ENCODE measurements around the gene MAT2B.

Gene MAT2B

DNA sequence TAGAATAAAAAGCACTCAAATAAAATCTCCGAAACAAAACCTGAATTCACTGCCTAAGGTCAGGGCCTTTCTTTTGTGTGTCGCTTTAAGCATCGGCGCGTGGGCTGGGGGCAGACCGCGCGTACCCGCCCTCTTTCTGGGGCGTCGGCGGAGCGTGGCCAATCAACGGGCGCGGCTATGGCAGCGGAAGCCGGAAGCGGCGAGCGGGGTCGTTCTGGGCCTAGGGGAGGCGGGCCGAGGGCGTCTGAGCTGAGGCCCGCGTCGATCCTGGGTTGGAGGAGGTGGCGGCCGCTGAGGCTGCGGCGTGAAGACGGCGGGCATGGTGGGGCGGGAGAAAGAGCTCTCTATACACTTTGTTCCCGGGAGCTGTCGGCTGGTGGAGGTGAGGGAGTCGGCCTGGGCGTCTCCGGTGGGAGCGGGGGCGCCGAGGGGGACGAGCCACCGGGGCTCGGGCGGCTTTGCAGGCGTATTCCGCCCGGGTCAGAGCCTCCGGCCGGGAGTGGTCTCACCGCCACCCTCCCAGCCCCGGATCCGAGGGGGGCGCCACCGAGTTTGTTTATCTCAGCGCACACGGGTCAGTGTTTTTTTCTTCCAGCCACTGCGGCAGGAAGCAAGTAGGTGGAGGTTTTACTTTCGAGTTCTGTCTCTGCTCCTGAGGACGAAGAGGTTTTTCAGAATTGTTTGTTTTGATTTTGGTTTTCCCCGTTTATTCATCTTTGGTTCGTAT, at the start of gene MAT2B:
Gene MAT2B (plus strand): TSS at position 252 of the 727 bp plus-strand sequence. CDS start 68 bp downstream, at position 320.
- peak; percentile 94 to 96 for DNase-seq

DNA sequence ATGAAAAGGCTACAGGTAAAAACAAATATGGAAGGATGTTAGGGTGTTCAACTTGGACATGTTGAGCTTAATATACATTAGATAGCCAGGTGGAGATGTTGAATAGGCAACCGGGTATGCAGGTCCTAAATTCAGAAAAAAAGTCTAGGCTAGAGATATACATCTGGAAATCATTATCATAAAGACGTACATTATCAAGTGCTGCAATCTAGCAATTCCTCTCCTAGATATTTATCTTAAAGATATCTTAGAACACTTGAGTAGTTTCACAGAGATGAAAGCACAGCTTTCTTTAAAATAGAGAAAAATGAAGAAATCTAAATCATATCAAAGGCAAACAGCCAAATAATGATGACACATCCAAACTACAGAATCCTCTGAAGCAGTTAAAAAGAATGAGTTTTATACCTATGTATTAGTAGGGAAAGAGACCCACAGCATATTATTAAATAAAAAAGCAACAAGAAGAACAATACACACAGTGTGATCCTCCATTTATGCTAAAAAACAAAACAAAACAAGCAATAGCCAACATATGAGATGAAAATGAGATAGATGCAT, 49.3 kb upstream of the MAT2B start:
- DNase-seq: no peak

DNA sequence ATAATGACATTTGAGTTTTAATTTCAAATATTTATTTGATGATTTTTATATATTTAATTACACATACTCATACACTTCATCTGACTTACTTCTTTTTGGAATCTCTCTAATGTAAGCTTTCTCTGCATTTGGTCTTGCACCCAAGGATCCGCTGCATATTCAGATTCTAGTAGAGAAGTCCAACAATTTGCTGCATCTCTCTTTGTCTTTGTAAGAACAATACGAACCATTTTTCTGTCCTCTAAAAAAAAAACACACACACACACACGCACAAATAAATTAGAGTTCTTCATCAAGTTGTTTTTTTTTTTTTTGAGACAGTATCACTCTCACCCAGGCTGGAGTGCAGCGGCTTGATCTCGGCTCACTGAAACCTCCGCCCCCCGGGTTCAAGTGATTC, 48.6 kb upstream of the MAT2B start:
- DNase-seq: no peak

DNA sequence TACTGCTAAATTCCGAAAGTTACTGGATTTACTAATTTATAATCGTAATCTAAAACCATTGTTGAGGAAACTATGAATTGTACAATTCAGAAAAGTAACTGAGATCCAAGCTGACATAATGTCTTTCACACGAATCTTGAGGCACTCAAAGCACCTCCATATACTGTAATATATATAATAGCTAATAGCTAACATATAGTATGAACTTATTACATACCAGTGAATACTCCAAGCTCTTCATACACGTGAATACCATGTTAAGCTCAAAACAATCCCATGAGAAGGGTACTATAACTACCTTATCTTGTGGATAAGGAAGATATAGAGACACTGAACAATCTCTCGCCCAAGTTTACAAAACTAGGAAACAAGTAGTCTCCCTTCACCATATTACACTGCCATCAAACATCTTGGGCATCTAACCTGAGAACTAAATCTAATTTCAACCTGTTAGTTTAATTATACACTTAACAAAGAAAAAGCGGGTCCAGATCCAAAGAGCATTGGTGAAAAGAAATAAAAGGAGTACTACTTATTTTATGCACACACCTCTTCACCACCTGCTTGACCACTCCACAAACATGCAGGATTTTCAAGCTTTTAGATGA, 46.5 kb upstream of the MAT2B start:
- no peak for DNase-seq

DNA sequence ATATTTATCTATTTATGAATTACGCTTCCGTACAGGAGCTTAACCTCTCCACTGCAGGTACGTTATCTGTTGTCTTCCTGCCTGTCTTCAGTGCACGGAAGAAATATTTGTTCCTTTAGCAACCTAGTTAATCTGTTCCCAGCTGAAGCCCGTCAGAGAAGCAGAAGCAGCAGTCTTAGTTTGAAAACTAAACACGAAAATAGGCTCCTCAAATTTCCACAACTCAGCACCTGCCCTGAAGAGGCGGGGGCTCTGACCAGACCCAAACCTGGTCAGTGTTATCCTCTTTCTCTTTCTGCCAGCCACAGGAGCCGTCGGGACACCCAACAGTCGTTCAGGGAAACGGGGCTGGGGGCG, 46.0 kb upstream of the MAT2B start:
- no peak for DNase-seq

DNA sequence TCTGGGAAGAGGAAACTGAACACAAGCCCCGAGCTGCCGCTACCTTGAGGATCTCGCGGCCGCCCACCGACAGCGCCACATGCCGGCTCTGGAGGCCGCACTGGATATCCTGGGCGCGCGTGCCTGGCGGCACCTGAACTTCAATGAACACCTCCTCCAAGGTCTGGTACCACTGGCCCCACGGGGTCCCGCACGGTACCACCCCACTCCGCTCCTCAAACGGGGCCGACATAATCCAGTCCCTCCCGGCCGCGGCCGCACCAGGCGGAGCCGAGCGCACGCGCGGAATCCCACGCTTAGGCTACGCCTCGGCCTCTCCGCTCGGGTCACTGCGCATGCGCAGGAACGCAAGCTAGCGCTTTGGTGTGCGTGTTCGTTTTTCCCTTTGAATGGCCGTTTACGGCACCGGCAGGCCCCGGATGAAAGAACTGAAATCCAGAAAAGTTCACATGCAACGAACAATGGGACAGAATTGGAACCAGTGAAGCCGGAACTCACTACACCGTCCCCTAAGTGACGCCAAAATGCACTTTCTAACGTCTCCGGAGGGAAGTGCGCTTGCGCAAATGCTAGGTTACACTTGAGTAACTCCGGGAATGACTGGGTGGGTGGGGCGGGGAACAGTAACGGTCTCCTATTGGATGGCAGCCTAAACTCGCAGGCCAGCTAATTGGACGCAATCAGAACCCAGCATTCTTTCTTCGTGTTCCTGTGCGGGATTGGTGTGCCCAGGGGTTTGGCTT, 45.4 kb upstream of the MAT2B start, which contains the start of gene NUDCD2:
Gene NUDCD2 (minus strand): TSS at position 284 of the 743 bp plus-strand sequence. CDS start 52 bp downstream, at position 232.
- DNase-seq: peak; percentile 95 to 97

DNA sequence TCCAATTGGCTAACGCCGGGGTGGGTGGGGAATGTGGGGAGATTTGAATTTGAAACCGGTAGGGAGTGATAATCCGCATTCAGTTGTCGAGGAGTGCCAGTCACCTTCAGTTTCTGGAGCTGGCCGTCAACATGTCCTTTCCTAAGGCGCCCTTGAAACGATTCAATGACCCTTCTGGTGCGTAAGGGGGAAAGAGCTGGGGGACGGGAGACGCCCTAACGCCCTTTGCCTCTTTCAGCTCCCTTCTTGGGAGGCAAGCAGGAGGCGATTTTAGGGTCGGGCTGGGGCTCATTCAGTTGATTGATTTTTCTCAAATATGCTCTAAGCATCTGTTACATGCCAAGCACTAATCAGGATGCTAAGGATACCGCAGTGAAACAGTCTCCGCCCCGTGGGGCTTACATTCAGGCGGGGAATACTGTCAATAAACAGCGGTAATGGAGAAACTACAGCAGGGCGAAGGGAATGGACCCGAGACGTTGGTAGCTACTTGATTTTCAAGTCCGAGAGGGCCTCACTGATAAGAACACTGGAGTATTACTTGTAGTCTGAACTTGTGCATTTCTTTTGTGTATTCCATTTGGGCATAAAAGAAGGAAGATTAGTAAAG, 44.8 kb upstream of the MAT2B start, which contains the start of gene HMMR:
Gene HMMR (plus strand): TSS at position 71 of the 610 bp plus-strand sequence. CDS start 61 bp downstream, at position 132.
- no peak for DNase-seq

DNA sequence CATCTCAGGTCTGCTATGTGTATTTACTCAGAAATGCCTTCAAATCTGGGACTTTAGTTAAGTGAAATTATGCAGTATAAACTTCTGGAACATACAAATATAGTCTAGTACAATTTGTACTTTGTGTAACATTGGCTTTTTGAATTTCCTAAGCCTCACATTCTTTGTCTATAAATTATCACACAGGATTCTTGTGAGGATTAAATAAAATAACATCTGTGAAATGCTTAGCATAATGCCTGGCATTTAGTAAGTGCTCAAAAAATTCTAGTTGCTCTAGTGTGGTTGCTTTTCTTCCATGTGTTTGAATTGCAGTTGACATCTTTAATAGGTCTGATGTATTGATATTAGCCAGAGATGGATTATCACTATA, 42.4 kb upstream of the MAT2B start:
- no peak for DNase-seq

DNA sequence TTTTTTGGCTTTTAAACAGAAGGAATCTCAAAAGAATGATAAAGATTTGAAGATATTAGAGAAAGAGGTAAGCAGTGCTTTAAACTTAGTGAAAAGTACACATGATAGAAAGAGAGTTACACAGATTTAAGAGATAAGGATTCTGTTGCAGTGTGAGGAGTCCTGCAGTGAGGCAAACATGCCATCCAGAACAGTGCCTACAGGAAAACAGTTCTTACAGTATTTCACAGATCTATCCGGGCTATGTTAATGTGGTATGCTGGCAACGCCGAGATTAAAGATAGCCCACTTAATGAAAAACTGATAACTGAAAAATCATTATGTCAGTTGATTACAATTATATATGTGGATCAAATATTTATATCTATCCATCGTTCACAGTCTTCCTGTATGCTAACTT, 37.7 kb upstream of the MAT2B start:
- DNase-seq: no peak

DNA sequence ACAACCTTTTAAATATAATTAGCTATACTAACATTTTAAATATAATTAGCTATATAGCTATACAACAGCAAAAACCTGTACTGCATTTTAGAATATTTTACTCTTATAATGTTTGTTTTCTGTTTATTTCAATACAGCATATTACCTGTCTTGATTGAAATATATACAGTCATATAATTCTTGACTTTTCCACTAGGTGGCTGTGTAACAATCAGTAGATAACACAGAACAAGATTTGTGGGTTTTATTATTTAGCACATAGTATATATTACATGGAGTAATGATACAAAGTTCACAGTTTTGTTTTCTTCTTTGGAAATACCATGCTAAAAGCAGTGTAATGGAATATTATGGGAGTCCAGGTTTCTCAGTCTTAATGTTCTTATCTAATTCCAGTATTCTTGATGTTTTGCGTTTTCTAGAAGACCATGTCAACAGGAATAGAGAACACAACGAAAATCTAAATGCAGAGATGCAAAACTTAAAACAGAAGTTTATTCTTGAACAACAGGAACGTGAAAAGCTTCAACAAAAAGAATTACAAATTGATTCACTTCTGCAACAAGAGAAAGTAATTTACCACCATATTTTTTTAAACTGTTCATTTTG, 31.7 kb upstream of the MAT2B start:
- DNase-seq: no peak

DNA sequence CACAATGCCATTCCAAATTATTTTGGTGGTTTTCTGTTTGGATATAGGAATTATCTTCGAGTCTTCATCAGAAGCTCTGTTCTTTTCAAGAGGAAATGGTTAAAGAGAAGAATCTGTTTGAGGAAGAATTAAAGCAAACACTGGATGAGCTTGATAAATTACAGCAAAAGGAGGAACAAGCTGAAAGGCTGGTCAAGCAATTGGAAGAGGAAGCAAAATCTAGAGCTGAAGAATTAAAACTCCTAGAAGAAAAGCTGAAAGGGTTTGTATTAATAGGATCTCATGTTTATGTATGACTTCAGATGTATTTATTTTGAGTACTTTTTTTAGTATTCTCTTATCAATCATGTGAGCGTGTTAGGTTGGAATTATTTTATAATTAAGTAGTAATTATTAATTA, 30.0 kb upstream of the MAT2B start:
- no peak for DNase-seq

DNA sequence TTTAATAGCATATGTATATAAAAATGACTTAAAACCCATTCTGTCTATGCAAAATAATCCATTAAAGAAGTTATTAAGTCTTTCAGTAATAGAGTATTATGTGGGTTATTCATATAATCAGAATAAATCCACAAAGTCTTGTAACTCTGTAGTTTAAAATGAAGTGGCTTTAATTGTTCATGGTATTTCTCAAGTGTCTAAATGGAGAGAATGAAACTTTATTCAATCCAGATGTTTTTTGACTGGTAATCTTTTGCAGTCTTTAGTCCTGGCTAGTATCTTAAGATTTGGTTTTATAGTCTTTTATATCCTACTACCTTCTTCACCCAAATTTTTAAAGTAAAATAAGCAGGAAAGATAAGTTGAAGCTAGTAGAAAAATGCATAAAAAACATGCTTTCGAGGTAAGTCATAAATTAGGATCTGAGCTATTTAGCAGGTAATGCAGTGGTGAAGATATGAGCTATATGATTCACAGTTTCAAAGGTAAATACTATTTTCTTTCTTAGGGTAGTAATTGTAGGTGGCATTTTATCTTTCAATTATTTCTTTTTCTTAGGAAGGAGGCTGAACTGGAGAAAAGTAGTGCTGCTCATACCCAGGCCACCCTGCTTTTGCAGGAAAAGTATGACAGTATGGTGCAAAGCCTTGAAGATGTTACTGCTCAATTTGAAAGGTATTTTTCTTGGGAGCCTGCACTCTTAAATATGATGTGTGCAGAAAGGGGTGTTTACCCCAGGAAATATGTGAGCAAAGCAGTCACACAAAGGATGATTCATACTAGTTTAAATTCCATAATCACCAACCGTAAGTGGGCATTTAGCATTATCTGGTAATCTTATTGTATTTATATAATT, 27.1 kb upstream of the MAT2B start:
- no peak for DNase-seq

DNA sequence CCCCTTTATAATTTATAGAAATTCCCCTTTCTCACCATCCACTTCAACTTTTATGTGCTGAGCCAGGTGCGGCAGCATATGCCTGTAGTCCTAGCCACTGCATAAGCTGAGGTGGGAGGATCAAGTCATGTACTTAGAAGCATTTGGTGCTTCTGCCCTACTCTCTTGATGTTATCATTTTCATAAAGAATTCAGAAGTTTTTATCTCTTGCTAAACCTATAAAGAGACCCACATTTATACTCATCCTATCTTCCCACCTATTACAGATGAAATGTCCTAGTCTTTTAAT, 26.5 kb upstream of the MAT2B start:
- DNase-seq: no peak

DNA sequence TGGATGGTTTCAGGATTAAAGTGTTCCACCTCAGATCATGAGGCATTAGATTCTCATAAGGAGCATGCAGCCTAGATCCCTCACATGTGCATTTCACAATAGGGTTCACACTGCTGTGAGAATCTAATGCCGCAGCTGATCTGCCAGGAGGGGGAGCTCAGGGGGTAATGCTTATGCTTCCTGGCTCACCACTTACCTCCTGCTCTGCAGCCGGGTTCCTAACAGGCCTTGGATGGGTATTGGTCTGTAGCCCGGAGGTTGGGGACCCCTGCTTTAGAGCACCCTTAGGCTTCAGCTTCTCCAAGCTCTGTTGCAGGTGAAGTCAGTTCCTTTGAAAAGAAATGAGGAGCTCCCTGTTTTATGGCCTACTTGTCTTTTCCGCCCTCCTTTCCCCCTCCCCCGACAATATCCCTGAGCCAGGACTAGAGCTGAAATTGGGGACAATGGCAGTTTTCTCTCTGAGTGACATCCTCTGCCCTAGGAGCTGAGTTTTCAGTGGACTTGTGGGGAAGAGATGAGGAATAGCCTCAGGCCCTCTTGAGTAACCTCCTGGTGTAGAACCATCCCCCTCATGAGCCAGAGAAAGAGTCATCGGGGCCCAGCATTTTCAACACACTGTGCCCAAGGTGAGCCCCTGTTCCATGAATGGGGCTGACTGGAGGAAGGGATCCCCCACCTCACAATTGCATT, 16.2 kb upstream of the MAT2B start:
- no peak for DNase-seq

DNA sequence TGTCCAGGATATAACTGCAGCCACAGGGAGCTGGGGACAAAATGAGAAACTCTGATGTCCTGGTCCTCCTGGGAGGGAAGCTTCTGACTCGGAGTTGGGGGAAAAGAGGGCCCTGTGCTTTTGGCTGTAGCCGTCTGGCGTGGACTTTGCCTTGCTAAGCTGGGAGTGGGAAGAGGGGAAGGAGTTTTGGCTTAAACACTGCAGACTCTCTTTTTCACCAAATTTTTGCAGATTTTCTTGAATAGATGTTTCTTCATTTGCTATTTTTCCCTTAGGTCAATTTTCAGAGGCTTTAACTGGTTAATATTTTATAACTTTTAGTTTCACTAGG, 15.7 kb upstream of the MAT2B start:
- DNase-seq: no peak

DNA sequence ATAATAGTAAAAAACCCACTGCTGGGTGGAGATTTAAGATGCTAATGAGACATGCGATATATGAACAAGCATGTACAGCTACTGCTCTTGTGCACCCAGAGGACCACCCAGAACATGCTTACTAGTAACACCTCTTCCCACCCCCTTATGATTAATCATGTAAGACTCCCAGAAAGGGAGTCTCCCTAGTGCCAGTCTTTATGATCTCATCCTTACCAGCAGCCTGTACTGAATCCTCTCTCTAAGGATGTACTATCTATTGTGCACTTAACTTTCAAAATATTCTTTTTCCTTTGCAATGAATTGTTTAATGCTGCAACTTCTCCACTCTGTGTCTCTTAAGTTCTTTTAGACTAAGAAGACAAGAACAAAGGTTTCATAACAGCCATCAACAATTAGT, 9.1 kb upstream of the MAT2B start:
- no peak for DNase-seq

DNA sequence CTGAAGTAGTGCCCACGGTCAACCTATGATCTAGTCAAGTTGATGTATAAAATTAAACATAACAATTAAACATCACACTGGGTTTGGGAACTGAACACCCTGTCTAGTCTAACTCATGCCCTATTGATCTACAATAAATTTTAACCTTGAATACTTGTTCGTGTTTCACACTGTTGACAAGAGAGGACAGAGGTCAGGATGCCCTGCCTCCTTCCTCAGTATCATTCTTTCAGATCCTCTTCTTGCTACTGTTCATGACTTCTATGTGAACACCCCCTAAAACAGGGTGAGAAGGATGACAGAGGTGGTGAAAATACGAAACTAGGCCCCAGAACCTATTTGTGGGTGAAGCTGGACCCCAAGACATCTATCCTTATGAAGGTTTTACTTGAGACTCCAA, 8.1 kb upstream of the MAT2B start:
- no peak for DNase-seq

DNA sequence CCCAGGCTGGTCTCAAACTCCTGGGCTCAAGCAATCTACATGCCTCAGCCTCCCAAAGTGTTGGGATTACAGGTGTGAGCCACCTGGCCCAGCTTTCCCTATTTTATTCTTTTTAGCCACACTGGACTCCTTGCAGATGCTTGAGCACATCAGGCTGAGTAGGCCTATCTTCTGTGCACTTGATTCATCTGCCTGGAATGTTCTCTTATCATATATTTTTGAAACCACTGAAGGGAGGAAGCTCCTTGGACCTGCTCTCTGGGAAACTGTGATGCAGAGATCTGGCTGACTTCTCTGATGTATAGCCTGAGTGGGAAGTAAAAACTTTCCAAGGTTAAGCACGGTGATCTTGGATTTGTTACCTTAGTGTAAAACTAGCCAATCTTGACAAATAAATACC, 6.5 kb upstream of the MAT2B start:
- no peak for DNase-seq

DNA sequence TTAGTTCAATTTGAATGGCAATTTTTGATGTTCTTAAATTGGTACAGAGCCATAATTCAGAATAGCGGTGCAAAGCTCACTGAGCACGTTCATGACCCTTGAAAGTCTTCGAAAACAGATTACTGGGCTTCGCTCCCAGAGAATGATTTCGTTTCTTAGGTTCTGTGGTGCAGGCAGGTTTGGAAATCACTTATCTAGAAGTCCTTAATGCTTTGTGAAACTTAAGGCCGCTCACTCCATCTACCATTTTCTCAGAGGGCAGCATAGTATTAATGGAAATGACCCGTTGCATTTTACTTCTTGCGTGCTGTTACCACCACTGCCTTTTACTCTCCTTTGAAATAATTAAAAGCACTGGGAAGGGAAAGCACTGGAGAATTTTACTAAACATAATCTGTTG, 2.9 kb upstream of the MAT2B start:
- no peak for DNase-seq

DNA sequence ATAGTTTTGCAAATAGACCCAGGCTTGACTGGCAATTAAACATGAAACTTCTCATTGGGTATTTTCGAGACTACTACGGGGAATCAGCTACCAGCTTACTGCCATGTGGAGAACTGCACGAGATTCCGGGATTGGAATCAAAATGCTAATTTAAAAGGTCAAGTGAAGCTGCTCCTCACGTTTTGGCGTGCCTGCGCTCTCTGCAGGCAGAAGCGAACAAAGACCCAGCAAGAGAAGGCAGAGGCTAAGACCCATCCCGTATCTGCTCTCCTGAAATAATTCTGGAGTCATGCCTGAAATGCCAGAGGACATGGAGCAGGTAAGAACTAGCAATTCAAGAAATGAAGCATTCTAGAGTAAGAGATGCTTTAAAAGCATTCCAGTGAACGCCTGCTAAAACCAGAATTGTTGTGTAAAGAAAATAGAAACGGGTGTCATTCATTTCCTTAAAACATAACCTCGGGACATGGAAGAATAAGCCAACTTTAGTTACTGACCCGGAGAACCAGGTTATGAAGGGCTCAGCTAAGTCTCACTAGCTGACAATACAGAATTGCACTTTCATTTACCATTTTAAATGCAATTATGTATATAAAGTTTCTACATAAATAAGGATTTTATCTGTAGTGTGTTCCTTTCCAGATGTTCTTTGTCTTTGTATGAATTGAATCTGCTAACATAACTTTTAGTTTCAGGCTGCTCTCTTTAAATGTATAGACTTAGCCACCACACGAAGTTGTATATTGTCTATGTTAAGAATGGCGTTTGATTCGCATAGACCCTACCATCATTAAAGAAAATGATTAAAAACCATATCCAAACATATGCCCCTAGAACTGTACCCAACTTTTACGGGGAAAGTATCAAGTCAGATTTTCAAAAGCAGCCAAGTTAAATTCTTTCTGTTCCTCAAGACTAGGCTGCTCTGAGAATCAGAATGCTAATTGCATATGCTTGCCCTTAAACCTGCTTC, 2.0 kb upstream of the MAT2B start:
- DNase-seq: peak; percentile 37 to 54

Measured in activated T-cell treated with anti-CD3 and anti-CD28 coated beads, Interleukin-2, amount 50 U/mL, for 48 hours (primary cell).